Measurements from ENCODE around the gene LRRC71. TPM values are rescaled to one million over a fixed set of nuclear protein-coding genes. Genes with fewer than 3 reads are reported as not detected.

The LRRC71 gene
- total and polyA plus RNA-seq, 2 of the 8 experiments (the other 6 are each of a cell fraction or from before 2014, with no cell fraction given): 0.05 TPM; not detected in 1

DNA sequence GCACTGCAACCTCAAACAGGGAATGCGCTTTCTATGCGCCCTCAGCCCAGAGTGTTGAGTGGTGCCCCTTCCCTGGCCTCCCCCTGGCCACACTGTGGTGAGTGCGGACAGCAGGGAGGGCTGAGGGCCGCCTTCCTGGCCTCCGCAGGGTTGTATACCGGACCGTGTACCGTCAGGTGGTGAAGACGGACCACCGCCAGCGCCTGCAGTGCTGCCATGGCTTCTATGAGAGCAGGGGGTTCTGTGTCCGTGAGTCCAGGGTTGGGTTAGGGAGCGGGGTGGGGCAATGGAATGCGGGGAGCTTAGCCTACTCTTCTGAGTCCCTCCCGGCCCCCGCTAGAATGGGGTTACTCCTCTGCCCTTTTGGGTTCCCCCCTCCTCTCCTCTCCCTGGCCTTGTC is 15.3 kb upstream of the LRRC71 start:
- no peak overlapping the region for H2BK120ac ChIP-seq (replicated peaks; ENCODE audit: low read depth, low read length)
- peaks cover 0 to 4% (median 0%) of the 10 kb centered on the region in 4 experiments; a peak in 4 of 7 replicates for H3K4me1 ChIP-seq (replicated peaks in 1 of 4; ENCODE audit: control insufficient read depth in 3 of 4, insufficient read depth in 4 of 4, low read length in 3 of 4)
- no peak overlapping the region for H3K4me3 ChIP-seq (ENCODE audit: extremely low read depth in 1 of 4, insufficient read depth in 2 of 4, low read depth in 3 of 4, low read length in 4 of 4)
- H4K20me1 ChIP-seq (replicated peaks in 1 of 2; ENCODE audit: control insufficient read depth in 1 of 2, insufficient read depth in 2 of 2, low read length in 2 of 2): peaks cover 0 to 2% of the 10 kb centered on the region in 2 experiments
- 79% methylated on average over 13 of the region's 16 CpGs; no CpG with 5 or more reads in 1 of the 2 experiments for WGBS, 2 experiments (ENCODE audit: extremely low coverage in 1 of 2, insufficient coverage in 1 of 2, insufficient read length in 1 of 2, insufficient replicate concordance in 2 of 2, low coverage in 1 of 2, low lambda C conversion rate in 2 of 2, missing lambda C conversion rate in 1 of 2)
- no peak overlapping the region for H3K9ac ChIP-seq (replicated peaks in 1 of 4; ENCODE audit: extremely low read depth in 1 of 4, low read depth in 3 of 4, low read length in 3 of 4)
- H2BK5ac ChIP-seq (ENCODE audit: low read depth, low read length): no peak overlapping the region
- H3K79me2 ChIP-seq (ENCODE audit: control insufficient read depth in 1 of 2, insufficient read depth in 2 of 2, low read length in 2 of 2): no peaks in the 10 kb centered on the region
- no peak for TF ChIP-seq PHF8 (conservative IDR thresholded peaks at IDR 0.05; ENCODE audit: low read depth, low read length)
- TF ChIP-seq KDM5A (IDR thresholded peaks at IDR 0.05; ENCODE audit: low read length): no peak
- no peak for TF ChIP-seq SIN3A (conservative IDR thresholded peaks at IDR 0.05 in 1 of 2, IDR thresholded peaks at IDR 0.05 in 1 of 2; ENCODE audit: low read depth in 1 of 2, low read length in 2 of 2)
- no peak for TF ChIP-seq FOSL1 (IDR thresholded peaks at IDR 0.05; ENCODE audit: insufficient read depth, low read depth, low read length)
- no peak for TF ChIP-seq GABPA (IDR thresholded peaks at IDR 0.05; ENCODE audit: borderline replicate concordance, insufficient read depth, low read length)
- TF ChIP-seq JUND (IDR thresholded peaks at IDR 0.05; ENCODE audit: low read length): no peak
- TF ChIP-seq, protein P1, sequence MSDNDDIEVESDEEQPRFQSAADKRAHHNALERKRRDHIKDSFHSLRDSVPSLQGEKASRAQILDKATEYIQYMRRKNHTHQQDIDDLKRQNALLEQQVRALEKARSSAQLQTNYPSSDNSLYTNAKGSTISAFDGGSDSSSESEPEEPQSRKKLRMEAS (IDR thresholded peaks at IDR 0.05): no peak
- no peak for TF ChIP-seq CTBP2 (IDR thresholded peaks at IDR 0.05; ENCODE audit: borderline replicate concordance, insufficient read depth, insufficient read length, low read length)
- no peak for TF ChIP-seq CHD1 (IDR thresholded peaks at IDR 0.05; ENCODE audit: low read depth, low read length)
- POLR2A ChIA-PET (ENCODE audit: partially characterized antibody): no interaction called here
- 0 out of 2 replicates have a peak overlapping the region, but pooled peaks have one; percentile 27 for H2BK12ac ChIP-seq (ENCODE audit: low read depth, low read length)
- no peak overlapping the region for H4K8ac ChIP-seq (ENCODE audit: extremely low read depth, insufficient read depth, low read length)
- H3K9me3 ChIP-seq (ENCODE audit: insufficient read depth in 2 of 2, low read depth in 1 of 2, low read length in 1 of 2): peaks cover 0 to 4% of the 10 kb centered on the region in 2 experiments; a peak in 1 of 4 replicates
- no peak overlapping the region for H3K4me2 ChIP-seq (ENCODE audit: insufficient read depth in 1 of 2, low read depth in 2 of 2, low read length in 2 of 2)
- no peak for FAIRE-seq
- H3K23me2 ChIP-seq (ENCODE audit: low read depth, low read length): no peaks in the 10 kb centered on the region
- no peaks in the 10 kb centered on the region for H3K79me1 ChIP-seq (ENCODE audit: low read depth, low read length)
- H2BK15ac ChIP-seq (ENCODE audit: low read length): no peak overlapping the region
- no peak overlapping the region for H2BK20ac ChIP-seq (ENCODE audit: low read length)
- no peak overlapping the region for H4K91ac ChIP-seq (replicated peaks; ENCODE audit: insufficient read length, low read length)
- H3K36me3 ChIP-seq (ENCODE audit: control insufficient read depth in 2 of 4, insufficient read depth in 4 of 4, low read length in 3 of 4): no peaks in the 10 kb centered on the region
- no peak overlapping the region for H2AFZ ChIP-seq (ENCODE audit: low read length)
- no peak overlapping the region for H3K56ac ChIP-seq (replicated peaks; ENCODE audit: insufficient read length, low read depth, low read length)
- CTCF ChIA-PET (ENCODE audit: partially characterized antibody): interaction anchor here (2.2 to 2.4 kb wide), 2 partner anchors 8 to 13 kb away, joined by 9 to 13 read pairs; partner anchors contain the start of gene PEAR1
- peaks cover 0 to 2% (median 0%) of the 10 kb centered on the region in 4 experiments; a peak in 4 of 7 replicates for H3K27me3 ChIP-seq (replicated peaks in 1 of 4; ENCODE audit: control insufficient read depth in 3 of 4, extremely low read depth in 1 of 4, insufficient read depth in 3 of 4, low read length in 3 of 4)
- H3K18ac ChIP-seq (ENCODE audit: extremely low read depth, low read length): no peak overlapping the region
- no peak overlapping the region for H4K5ac ChIP-seq (ENCODE audit: insufficient read length, low read depth, low read length)
- no peak overlapping the region for H2AK5ac ChIP-seq (ENCODE audit: low read depth, low read length)
- no peak overlapping the region for H3K23ac ChIP-seq (ENCODE audit: insufficient read length)
- DNase-seq (ENCODE audit: low read depth in 1 of 2, low spot score in 2 of 2): no peak
- H3K27ac ChIP-seq (ENCODE audit: low read depth, low read length): no peak overlapping the region
- no peak overlapping the region for H3K4ac ChIP-seq (replicated peaks; ENCODE audit: insufficient read length, low read depth, low read length)
- H3K14ac ChIP-seq (ENCODE audit: insufficient read length): no peak overlapping the region
